ENCODE results near the gene KIF26B.

Gene KIF26B

DNA sequence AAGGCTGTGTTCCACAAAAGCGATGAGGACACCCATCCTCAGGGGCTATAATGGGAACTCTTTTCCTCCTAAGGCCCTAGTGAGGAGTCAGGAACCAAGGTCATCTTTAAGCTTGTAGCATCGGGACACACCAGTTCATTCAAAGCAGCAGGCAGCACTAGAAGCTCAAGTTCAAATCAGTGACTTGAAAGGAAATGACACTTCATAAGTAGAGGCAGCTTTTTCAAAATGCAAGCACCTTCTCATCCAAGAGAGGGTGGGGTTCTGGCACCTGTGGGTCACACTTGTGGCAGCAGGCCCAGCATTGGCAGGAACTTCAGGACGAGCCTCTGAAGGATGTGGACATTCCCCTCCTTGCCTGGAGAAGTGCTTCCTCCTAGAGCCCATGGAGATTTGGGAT, 496.3 kb downstream of the KIF26B start:
- Histone ChIP-seq H3K4me1 (no peaks in the 10 kb centered on the region; the same call in 1 of the 2 replicates), H3K27me3 (no peaks in the 10 kb centered on the region), H3K9me3 (no peaks in the 10 kb centered on the region), H3K36me3 (peaks cover 61% of the 10 kb centered on the region), H3K4me3 (ENCODE audit: low read depth, low read length) (no peak overlapping the region)
- TF ChIP-seq, protein P1, sequence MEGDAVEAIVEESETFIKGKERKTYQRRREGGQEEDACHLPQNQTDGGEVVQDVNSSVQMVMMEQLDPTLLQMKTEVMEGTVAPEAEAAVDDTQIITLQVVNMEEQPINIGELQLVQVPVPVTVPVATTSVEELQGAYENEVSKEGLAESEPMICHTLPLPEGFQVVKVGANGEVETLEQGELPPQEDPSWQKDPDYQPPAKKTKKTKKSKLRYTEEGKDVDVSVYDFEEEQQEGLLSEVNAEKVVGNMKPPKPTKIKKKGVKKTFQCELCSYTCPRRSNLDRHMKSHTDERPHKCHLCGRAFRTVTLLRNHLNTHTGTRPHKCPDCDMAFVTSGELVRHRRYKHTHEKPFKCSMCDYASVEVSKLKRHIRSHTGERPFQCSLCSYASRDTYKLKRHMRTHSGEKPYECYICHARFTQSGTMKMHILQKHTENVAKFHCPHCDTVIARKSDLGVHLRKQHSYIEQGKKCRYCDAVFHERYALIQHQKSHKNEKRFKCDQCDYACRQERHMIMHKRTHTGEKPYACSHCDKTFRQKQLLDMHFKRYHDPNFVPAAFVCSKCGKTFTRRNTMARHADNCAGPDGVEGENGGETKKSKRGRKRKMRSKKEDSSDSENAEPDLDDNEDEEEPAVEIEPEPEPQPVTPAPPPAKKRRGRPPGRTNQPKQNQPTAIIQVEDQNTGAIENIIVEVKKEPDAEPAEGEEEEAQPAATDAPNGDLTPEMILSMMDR (IDR thresholded peaks at IDR 0.05; ENCODE audit: low read depth, low read length), result no peak
- DNase-seq, result no peak

DNA sequence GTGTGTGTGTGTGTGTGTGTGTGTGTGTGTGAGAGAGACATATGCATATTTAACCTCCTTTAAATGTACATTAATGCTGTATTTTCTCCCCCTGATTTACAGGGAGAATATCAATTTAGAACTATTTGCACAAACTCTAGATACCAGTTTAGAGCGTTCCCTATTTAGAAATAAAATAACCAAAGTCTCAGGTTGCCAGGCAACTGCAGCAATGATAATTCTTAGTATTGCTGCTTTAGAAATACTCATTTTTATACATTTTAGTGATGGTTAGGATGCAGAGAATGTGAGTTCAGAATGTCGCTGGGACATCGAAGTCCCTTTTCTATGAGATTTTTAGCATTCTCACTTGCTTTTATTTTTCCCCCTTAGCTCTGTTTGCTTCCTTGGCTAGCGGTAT, 497.3 kb downstream of the KIF26B start:
- TF ChIP-seq, protein P1 (IDR thresholded peaks at IDR 0.05; ENCODE audit: low read depth, low read length), result no peak
- Histone ChIP-seq H3K4me3 (ENCODE audit: low read depth, low read length) (no peak overlapping the region), H3K27me3 (no peaks in the 10 kb centered on the region), H3K36me3 (peaks cover 51% of the 10 kb centered on the region), H3K9me3 (no peaks in the 10 kb centered on the region), H3K4me1 (no peaks in the 10 kb centered on the region)
- DNase-seq, result no peak

DNA sequence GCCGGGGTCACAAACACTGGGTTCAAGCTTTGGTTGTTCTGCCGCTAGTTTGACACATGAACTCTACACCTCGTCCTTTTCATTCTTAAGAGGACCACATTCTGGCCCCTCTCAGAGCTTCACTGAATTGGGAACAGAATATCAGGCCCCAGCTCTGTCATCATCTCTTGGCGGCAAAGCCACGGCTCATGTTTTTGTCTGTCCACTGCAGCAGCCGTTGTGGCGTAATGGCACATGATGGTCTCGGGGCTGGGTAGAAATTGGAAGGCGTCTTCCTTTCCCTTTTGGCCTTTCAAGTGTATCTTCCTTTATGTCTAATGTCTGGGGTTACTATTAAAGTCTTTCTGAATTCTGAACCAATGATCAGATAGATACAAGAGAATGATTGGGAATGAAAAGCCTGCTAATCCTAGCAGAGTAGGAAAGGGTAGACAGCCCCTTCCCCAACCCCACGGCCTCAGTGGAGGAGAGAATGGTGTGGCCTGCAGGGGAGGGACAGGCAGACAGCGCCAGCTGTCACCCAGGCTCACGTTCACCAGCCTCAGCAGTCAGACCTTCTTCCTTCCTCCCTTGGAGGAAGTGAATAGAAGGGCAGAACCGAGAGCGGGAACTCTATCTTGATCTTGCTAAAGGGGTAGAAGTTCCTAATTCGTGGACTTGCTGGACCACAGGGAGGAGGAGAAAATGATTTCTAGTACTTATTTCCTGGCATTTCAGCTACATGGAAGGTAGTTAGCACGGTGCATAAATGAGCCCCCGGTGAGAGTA, 498.1 kb downstream of the KIF26B start:
- H3K27me3 ChIP-seq, result no peaks in the 10 kb centered on the region

DNA sequence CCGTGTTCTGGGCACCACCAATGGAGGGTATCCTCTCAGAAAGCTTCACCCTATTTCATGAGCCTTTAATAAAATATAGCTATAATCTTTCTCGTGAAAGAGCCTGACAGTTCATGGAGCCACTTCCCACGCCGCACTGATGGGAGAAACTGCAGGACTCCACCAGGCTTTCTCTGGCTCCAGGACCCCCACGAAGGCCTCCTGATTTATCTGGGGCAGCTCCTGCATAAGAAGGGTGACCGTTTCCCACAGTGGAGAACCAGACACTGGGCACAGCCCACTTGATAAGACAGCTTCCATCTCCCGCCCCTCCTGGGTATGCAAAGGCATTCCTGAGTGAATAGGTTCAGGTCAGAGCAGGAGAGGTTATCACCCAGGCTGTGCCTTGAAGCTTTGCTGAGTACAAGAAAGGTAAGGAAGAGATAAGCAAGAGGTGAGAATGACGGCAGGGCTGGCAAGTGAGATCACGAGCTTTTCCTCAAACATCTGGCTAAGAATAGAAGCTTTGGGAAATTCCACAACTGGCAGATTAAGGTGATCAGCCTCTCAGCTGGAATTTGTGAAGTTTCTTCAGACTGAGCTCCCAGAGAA, 499.8 kb downstream of the KIF26B start:
- Histone ChIP-seq H3K4me1 (no peaks in the 10 kb centered on the region), H3K27me3 (no peaks in the 10 kb centered on the region), H3K36me3 (peaks cover 46% of the 10 kb centered on the region), H3K4me3 (ENCODE audit: low read depth, low read length) (no peak overlapping the region), H3K9me3 (no peaks in the 10 kb centered on the region)
- TF ChIP-seq, protein P1 (IDR thresholded peaks at IDR 0.05; ENCODE audit: low read depth, low read length), result no peak
- no peak for DNase-seq

More for the DNA sequence above, 498.1 kb downstream of the KIF26B start:
- Histone ChIP-seq H3K4me3 (ENCODE audit: low read depth, low read length) (no peak overlapping the region), H3K4me1 (no peaks in the 10 kb centered on the region), H3K9me3 (no peaks in the 10 kb centered on the region), H3K36me3 (peaks cover 48% of the 10 kb centered on the region)
- no peak for DNase-seq
- TF ChIP-seq, protein P1 (IDR thresholded peaks at IDR 0.05; ENCODE audit: low read depth, low read length), result no peak

DNA sequence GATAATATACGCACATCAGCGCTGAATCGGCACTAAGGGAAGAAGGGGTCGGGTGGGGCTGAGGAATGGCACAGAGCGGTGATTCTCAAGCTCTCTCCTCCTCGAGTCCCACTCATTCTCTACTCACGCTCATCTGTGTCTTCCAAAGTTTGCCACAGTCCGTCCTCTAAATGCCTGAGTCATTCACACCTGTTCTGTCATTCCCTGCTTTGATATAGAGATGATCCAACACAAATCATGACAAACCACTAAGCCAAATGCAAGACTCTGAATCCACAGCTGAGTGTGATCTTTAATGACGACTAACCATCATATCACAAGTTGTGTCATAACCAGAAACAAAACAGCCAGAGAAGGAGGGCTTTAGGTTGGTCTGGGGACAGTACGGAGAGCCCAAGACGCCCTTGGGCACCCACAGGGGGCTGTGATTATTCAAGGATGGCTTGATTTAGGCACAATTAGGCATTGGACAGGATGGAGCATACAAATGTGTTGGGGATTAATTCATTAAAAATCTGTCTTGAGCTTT, 501.5 kb downstream of the KIF26B start:
- Histone ChIP-seq H3K4me3 (ENCODE audit: low read depth, low read length) (no peak overlapping the region), H3K4me1 (no peaks in the 10 kb centered on the region), H3K27me3 (no peaks in the 10 kb centered on the region), H3K9me3 (no peaks in the 10 kb centered on the region), H3K36me3 (peaks cover 32% of the 10 kb centered on the region)
- no peak for DNase-seq
- TF ChIP-seq, protein P1 (IDR thresholded peaks at IDR 0.05; ENCODE audit: low read depth, low read length), result no peak

DNA sequence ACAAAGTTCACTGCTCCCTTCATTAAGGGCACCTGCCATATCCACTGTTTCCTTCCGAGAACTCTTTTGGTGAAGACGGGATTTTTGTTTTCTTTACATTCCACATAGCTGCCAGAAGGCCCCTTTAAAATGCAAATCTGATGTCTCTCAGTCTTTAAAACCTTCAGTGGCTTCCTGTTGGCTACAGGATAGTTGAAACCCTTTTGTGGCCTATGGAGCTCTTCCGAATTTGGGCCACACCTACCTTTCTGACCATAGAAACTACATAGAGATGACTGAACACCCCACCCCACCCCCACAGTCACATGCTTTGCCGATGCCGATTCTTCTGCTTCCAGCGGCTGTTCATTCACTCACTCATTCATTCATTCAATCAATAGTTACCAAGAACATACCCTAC, 502.6 kb downstream of the KIF26B start:
- Histone ChIP-seq H3K9me3 (no peaks in the 10 kb centered on the region), H3K4me3 (ENCODE audit: low read depth, low read length) (no peak overlapping the region), H3K4me1 (no peaks in the 10 kb centered on the region), H3K36me3 (peaks cover 32% of the 10 kb centered on the region), H3K27me3 (no peaks in the 10 kb centered on the region)
- TF ChIP-seq, protein P1 (IDR thresholded peaks at IDR 0.05; ENCODE audit: low read depth, low read length), result no peak
- no peak for DNase-seq
